Measurements from ENCODE around the gene SHLD2.
"Not testable (repeated sequence)": the region's sequence is repeated elsewhere in the genome, so short reads cannot be mapped to it uniquely, and the experiment has no call there.

The SHLD2 gene

DNA sequence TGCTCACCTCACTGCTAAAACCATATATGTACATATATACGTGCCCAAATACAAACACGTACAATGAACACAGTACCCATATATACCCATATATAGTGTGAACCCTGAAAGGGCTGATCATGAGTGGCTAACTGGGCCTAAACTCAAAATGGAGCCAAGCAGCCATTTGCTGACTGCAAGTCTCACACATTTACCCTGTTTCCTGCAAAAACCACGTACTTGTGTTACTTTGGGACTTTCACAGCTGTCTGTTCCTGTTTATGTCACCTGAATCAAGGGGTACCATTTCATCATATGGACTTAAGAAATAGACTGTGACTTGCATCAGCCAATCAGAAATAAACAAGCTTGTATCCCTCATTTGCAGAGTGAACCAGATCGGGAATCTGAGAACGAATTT, 124.4 kb downstream of the SHLD2 start:
- not testable (repeated sequence) for DNase-seq

DNA sequence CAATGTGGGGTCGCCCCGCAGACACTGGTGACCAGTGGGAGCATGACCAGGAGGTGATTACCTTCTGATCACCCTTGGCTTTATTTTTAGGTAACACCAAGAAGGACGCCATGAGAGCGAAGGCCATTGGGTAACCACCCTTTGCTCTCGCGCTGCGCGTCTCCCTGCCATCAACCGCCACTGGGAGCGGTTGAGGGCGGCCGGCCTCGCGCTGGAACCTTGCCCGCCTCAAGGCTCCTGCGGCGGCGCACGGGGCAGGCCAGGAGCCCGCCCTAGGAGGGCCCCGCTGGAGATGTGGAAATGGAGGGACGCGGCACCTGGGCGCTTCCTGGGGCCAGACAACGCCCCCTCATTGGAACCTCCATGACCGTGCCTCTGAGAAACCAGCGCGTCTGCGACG, 127.8 kb downstream of the SHLD2 start:
- DNase-seq = not testable (repeated sequence)

DNA sequence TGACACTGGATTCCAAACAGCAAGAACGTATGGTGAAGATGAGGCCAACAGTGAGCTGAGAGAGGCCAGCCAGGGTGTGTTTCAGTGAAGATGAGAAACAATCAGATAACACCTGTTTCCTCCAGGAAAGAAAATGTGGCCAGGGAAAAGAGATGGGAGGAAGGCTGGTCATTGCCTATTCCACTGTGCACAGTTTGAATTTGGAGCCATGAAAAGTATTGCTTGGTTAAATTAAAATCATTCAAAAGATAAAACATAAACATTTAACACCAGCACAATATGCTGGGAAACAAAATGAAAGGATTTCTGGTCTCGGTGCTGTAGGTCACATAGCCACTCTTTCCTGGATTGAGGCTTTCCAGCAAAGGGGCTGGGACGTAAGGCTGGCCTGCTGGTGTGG, 130.1 kb downstream of the SHLD2 start, which contains the start of gene NUTM2A:
Gene NUTM2A (plus strand): TSS at position 301 of the 400 bp plus-strand sequence. CDS start 383 bp downstream, outside the sequence.
- not testable (repeated sequence) for DNase-seq

DNA sequence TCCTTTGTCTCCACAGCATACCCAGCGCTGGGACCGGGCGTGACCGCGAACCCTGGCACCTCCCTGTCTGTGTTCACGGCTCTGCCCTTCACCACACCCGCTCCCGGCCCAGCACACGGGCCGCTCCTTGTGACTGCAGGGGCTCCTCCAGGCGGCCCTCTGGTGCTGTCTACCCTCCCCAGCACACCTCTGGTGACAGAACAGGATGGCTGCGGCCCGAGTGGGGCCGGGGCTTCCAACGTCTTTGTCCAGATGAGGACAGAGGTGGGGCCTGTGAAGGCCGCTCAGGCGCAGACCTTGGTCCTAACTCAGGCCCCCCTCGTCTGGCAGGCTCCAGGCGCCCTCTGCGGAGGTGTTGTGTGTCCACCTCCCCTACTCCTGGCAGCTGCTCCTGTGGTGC, 133.2 kb downstream of the SHLD2 start:
- DNase-seq = not testable (repeated sequence)

DNA sequence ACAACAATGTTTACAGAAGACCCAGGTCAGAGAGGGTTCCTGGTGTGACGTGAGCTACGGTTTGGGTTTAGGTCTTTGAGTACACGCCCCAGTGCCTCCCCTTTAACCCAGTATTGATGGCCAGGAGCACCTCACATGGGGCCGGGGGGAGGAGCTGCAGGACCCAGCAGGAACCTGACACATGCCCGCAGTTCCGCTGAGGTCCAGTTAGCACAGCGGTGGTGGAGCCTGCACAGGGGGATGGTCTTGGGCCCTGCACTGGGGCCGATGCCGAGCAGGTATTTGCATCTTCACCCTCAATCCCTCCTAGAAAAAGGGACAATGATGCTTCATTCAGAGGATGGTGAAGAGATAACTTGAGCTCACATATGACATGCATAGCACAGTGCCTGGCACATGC, 134.2 kb downstream of the SHLD2 start:
- not testable (repeated sequence) for DNase-seq

DNA sequence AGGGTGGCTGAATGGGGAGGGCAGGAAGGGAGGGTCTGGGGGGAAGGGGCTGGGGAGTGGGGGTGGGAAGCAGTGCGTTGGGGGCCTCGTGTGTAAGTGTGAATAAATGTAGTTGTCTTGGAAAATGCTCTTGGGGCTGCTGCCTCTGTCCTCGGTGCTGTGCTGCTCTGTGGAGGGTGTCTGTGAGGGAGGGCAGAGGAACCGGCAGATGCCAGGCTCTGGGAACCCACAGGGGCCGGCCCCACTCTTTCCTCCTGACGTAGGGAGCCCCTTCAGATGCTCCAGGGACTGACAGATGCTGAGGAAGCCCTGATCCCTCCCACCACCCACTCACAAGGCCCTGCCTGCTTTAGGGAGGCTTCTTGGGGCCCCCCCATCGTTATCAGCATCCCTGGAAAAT, 139.8 kb downstream of the SHLD2 start:
- not testable (repeated sequence) for DNase-seq

DNA sequence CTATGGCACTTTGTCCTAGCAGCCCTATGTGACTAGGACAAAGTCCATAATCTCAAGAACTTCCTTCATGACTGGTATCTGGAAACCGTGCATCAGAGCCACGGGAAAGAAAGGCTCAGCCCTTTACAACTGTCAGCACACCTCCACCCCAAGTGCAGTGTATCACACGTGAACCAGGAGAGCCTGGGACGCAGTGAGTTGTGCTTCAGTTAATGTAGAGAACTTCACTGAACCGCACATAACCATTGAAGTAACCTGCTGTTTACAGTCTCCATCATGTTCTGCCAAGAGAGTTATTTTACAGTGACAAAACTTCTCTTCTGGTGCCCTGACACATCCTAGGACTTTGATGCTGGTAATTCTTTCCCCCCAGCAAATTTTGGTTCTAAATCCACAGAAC, 142.2 kb downstream of the SHLD2 start:
- DNase-seq = not testable (repeated sequence)

DNA sequence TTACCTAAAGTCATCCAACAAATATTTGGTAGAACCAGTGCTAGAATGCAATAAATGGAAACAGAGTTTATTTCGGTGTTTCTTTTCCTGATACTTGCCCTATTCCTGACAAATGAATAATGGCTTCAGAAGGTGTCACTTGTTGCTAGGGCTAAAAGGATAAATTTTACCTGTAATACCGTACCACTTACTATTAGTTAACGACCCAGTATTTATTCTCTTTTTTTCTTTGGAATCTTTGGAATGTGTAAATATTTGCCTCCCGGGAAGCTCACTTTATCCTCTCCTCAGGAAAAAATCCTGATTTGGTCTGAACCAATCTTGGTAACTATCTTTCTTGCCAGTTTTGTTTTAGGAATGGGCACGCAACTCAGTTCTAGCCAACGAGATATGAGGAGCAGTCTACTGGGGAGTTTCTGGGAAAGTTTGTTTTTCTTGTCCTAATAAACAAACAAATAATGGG, 144.4 kb downstream of the SHLD2 start:
- DNase-seq = not testable (repeated sequence)

Measured in stimulated activated CD4-positive, alpha-beta T cell treated with anti-CD3 and anti-CD28 coated beads, Interleukin-2, amount 100 ng/mL, for 48 hours (primary cell).